GM21515 (cell line): ENCODE data around the gene POLE.

ENCODE experiments used
- ATAC-seq: cut with Tn5 transposase; IDR thresholded peaks from one replicate; pipeline ENCODE4 v1.9.1; 2021; ENCODE audit not compliant: unreplicated experiment

POLE gene

GRCh38 chr12:132617822-132618682 is 69.1 kb downstream of the POLE start:
- ATAC-seq: no peak

GRCh38 chr12:132617135-132617701 is 69.9 kb downstream of the POLE start:
- ATAC-seq: no peak

- no peak for ATAC-seq
Observed at GRCh38 chr12:132615579-132616038, 71.5 kb downstream of the POLE start.

- ATAC-seq: peak; percentile 66
Observed at GRCh38 chr12:132614861-132615578, 72.1 kb downstream of the POLE start.

- no peak for ATAC-seq
Observed at GRCh38 chr12:132614029-132614428, 73.1 kb downstream of the POLE start.

GRCh38 chr12:132611620-132612019 is 75.5 kb downstream of the POLE start:
- no peak for ATAC-seq

GRCh38 chr12:132610866-132611602 is 76.1 kb downstream of the POLE start:
- no peak for ATAC-seq

- no peak for ATAC-seq
Observed at GRCh38 chr12:132610051-132610759, 76.9 kb downstream of the POLE start, which contains the start of gene LRCOL1. TSS of gene LRCOL1 (minus strand) at chr12:132610582. CDS start at chr12:132606251, 4,331 bp downstream.

- no peak for ATAC-seq
Observed at GRCh38 chr12:132608231-132609171, 78.6 kb downstream of the POLE start.

GRCh38 chr12:132606927-132607326 is 80.2 kb downstream of the POLE start:
- no peak for ATAC-seq

GRCh38 chr12:132606466-132606865 is 80.7 kb downstream of the POLE start:
- ATAC-seq: no peak

GRCh38 chr12:132605892-132606291 is 81.2 kb downstream of the POLE start:
- no peak for ATAC-seq

- no peak for ATAC-seq
Observed at GRCh38 chr12:132604668-132605441, 82.3 kb downstream of the POLE start.

- ATAC-seq: no peak
Observed at GRCh38 chr12:132604151-132604618, 83.0 kb downstream of the POLE start.

GRCh38 chr12:132603240-132604150 is 83.6 kb downstream of the POLE start:
- no peak for ATAC-seq

GRCh38 chr12:132602572-132603239 is 84.4 kb downstream of the POLE start:
- ATAC-seq: no peak
